ENCODE measurements around the gene PTPRA.
A peak's percentile ranks its signal among the peaks of the same experiment; 100 is the strongest.

Gene PTPRA

GRCh38 chr20:3082306-3082951 is 209.1 kb downstream of the PTPRA start:
- TF ChIP-seq ARNTL (CRISPR knock-in tag; IDR thresholded peaks at IDR 0.05; ENCODE audit: borderline replicate concordance, low read depth) (no peak), PATZ1 (CRISPR knock-in tag; IDR thresholded peaks at IDR 0.05; ENCODE audit: borderline replicate concordance) (no peak), TSHZ2 (CRISPR knock-in tag; IDR thresholded peaks at IDR 0.05) (no peak), PPARA (CRISPR knock-in tag; IDR thresholded peaks at IDR 0.05; ENCODE audit: borderline replicate concordance) (no peak), OSR1 (CRISPR knock-in tag; IDR thresholded peaks at IDR 0.05) (no peak), CSDC2 (CRISPR knock-in tag; IDR thresholded peaks at IDR 0.05) (no peak), POU6F1 (CRISPR knock-in tag; IDR thresholded peaks at IDR 0.05; ENCODE audit: borderline replicate concordance, low read depth) (no peak), ZNF565 (CRISPR knock-in tag; conservative IDR thresholded peaks at IDR 0.05; ENCODE audit: low read depth) (no peak), CSRNP3 (CRISPR knock-in tag; IDR thresholded peaks at IDR 0.05) (no peak), ISL1 (CRISPR knock-in tag; IDR thresholded peaks at IDR 0.05) (no peak), ZNF8 (CRISPR knock-in tag; IDR thresholded peaks at IDR 0.05) (no peak), TOX (CRISPR knock-in tag; IDR thresholded peaks at IDR 0.05; ENCODE audit: borderline replicate concordance) (no peak), ESRRG (CRISPR knock-in tag; IDR thresholded peaks at IDR 0.05) (no peak), ZFP30 (CRISPR knock-in tag; IDR thresholded peaks at IDR 0.05) (no peak), SNAI2 (CRISPR knock-in tag; IDR thresholded peaks at IDR 0.05) (no peak), CREB5 (CRISPR knock-in tag; IDR thresholded peaks at IDR 0.05; ENCODE audit: low read depth) (no peak), ZC3H10 (CRISPR knock-in tag; IDR thresholded peaks at IDR 0.05) (no peak), RARB (CRISPR knock-in tag; IDR thresholded peaks at IDR 0.05) (no peak), ZNF70 (CRISPR knock-in tag; IDR thresholded peaks at IDR 0.05) (no peak), BACH2 (CRISPR knock-in tag; IDR thresholded peaks at IDR 0.05; ENCODE audit: borderline replicate concordance) (no peak)
- peak; percentile 50 for ATAC-seq

GRCh38 chr20:3082955-3083952 is 210.0 kb downstream of the PTPRA start:
- no peak for ATAC-seq
- TF ChIP-seq RARB (CRISPR knock-in tag; IDR thresholded peaks at IDR 0.05) (no peak), ESRRG (CRISPR knock-in tag; IDR thresholded peaks at IDR 0.05) (no peak), TSHZ2 (CRISPR knock-in tag; IDR thresholded peaks at IDR 0.05) (no peak), ZNF565 (CRISPR knock-in tag; conservative IDR thresholded peaks at IDR 0.05; ENCODE audit: low read depth) (no peak), ZC3H10 (CRISPR knock-in tag; IDR thresholded peaks at IDR 0.05) (no peak), TCF4 (CRISPR knock-in tag; IDR thresholded peaks at IDR 0.05; ENCODE audit: borderline replicate concordance) (no peak), ZNF8 (CRISPR knock-in tag; IDR thresholded peaks at IDR 0.05) (no peak), CREB5 (CRISPR knock-in tag; IDR thresholded peaks at IDR 0.05; ENCODE audit: low read depth) (no peak), ARNTL (CRISPR knock-in tag; IDR thresholded peaks at IDR 0.05; ENCODE audit: borderline replicate concordance, low read depth) (no peak), ZFP30 (CRISPR knock-in tag; IDR thresholded peaks at IDR 0.05) (no peak), GLIS3 (CRISPR knock-in tag; IDR thresholded peaks at IDR 0.05) (no peak), OSR1 (CRISPR knock-in tag; IDR thresholded peaks at IDR 0.05) (no peak)

Data from SK-N-SH treated with all-trans-retinoic acid at 6 μM for 48 hours (cell line).